GM12878 (cell line): ENCODE results near the gene CYB5A. TPM values are rescaled to one million over a fixed set of nuclear protein-coding genes. Genes with fewer than 3 reads are reported as not detected.

Experiments
- ATAC-seq: fragments of 200-7000 bp; cut with Tn5 transposase; 3 replicates; pipeline ENCODE4 v1.9.1; 2020; ENCODE audit warnings: mild to moderate bottlenecking, moderate library complexity
- BruUV-seq: library from RNA; stranded (reverse); fragments of 400-500 nt; replicated peaks from 2 replicates; lab custom pipeline; 2021; lab: Mats Ljungman, UMichigan
- CTCF ChIA-PET: fragments of 300-600 bp; sonication (Branson Sonifier 250); formaldehyde crosslinking; extraction: SDS; loops from one replicate; lab custom pipeline; 2021; ENCODE audit warnings: inconsistent platforms; lab: Yijun Ruan, JAX
- POLR2A ChIA-PET: fragments of 350-600 bp; formaldehyde crosslinking; extraction: SDS; loops from one replicate; lab custom pipeline; 2021; ENCODE audit warnings: inconsistent platforms; lab: Charles Lee
- RAD21 ChIA-PET: fragments of 300-600 bp; sonication (Branson Sonifier 250); formaldehyde crosslinking; loops from one replicate; lab custom pipeline; 2023; ENCODE audit warnings: antibody characterized with exemption; ENCODE audit not compliant: unreplicated experiment; lab: Charles Lee
- SMC1A ChIA-PET: fragments of 300-600 bp; sonication (Branson Sonifier 250); formaldehyde crosslinking; loops from one replicate; lab custom pipeline; 2023; ENCODE audit not compliant: unreplicated experiment, uncharacterized antibody; lab: Charles Lee
- DNase-seq: peaks from one replicate; pipeline ENCODE4 v3.0.0-alpha.2; 2011; ENCODE audit warnings: low read depth, low spot score
- FAIRE-seq: peaks from 3 replicates; lab custom pipeline; 2011; peaks lifted over from hg19 to GRCh38; lab: Jason Lieb, UNC
- H2AFZ ChIP-seq: 2 replicates; pipeline ENCODE4 v1.6.0; 2011; ENCODE audit warnings: low read depth, low read length, control low read depth; ENCODE audit not compliant: control insufficient read depth
- H3K27ac ChIP-seq: 2 replicates; pipeline ENCODE4 v1.5.1; 2011; ENCODE audit warnings: control low read depth; ENCODE audit not compliant: control insufficient read depth, insufficient read depth
- H3K27me3 ChIP-seq, 2 experiments: replicated peaks in 1 of 2; 2 replicates each; pipeline versions ENCODE4 v1.6.0 to v1.6.1; 2011; ENCODE audit warnings: low read length in 1 of 2; ENCODE audit not compliant: control insufficient read depth in 2 of 2, insufficient read depth in 2 of 2
- H3K36me3 ChIP-seq, 2 experiments: 2 replicates each; pipeline ENCODE4 v1.5.1; 2011; ENCODE audit warnings: low read length in 1 of 2; ENCODE audit not compliant: control insufficient read depth in 2 of 2, insufficient read depth in 2 of 2
- H3K4me1 ChIP-seq: 2 replicates; pipeline ENCODE4 v1.6.1; 2011; ENCODE audit warnings: mild to moderate bottlenecking, low read length, moderate library complexity, mixed read lengths; ENCODE audit not compliant: control insufficient read depth, insufficient read depth
- H3K4me2 ChIP-seq: 2 replicates; pipeline ENCODE4 v1.6.0; 2011; ENCODE audit warnings: control low read depth; ENCODE audit not compliant: control insufficient read depth, insufficient read depth
- H3K4me3 ChIP-seq: fragments of 200-600 bp; sonication (generic); 2 replicates; pipeline ENCODE4 v1.5.1; 2016
- H3K79me2 ChIP-seq: 2 replicates; pipeline ENCODE4 v1.6.0; 2011; ENCODE audit warnings: low read length; ENCODE audit not compliant: control insufficient read depth, insufficient read depth
- H3K9ac ChIP-seq: 2 replicates; pipeline ENCODE4 v1.8.0; 2011; ENCODE audit warnings: low read length, control low read depth, mixed read lengths; ENCODE audit not compliant: control insufficient read depth, insufficient read depth
- H3K9me3 ChIP-seq: replicated peaks from 3 replicates; pipeline ENCODE4 v1.5.1; 2011; ENCODE audit warnings: mild to moderate bottlenecking, low read length; ENCODE audit not compliant: control insufficient read depth, insufficient read depth
- H4K20me1 ChIP-seq: 2 replicates; pipeline ENCODE4 v1.6.0; 2011; ENCODE audit not compliant: control insufficient read depth, insufficient read depth
- CHD1 ChIP-seq: IDR thresholded peaks from 2 replicates; pipeline ENCODE4 v1.6.1; 2012; ENCODE audit warnings: low read depth, low read length, improper control_type of control experiment
- ELK1 ChIP-seq: IDR thresholded peaks from 2 replicates; pipeline ENCODE4 v1.6.1; 2012; ENCODE audit warnings: low read depth, low read length, improper control_type of control experiment
- ETV6 ChIP-seq, 2 experiments: fragments of 450-650 bp in 1 of 2; IDR thresholded peaks in 1 of 2; conservative IDR thresholded peaks in 1 of 2; 2 replicates each; pipeline ENCODE4 v1.6.1; 2014; ENCODE audit warnings: antibody characterized with exemption in 1 of 2, borderline replicate concordance in 1 of 2, low read depth in 1 of 2, mild to moderate bottlenecking in 1 of 2, moderate library complexity in 1 of 2
- HDAC2 ChIP-seq: fragments of 200-600 bp; sonication (generic); IDR thresholded peaks from 2 replicates; pipeline ENCODE4 v1.6.1; 2017
- TCF7 ChIP-seq: IDR thresholded peaks from 2 replicates; pipeline ENCODE4 v1.6.1; 2014; ENCODE audit warnings: antibody characterized with exemption, borderline replicate concordance
- ZNF217 ChIP-seq: fragments of 450-650 bp; IDR thresholded peaks from 2 replicates; pipeline ENCODE4 v1.6.1; 2017; ENCODE audit warnings: antibody characterized with exemption, mild to moderate bottlenecking
- ZNF24 ChIP-seq: fragments of 450-650 bp; IDR thresholded peaks from 2 replicates; pipeline ENCODE4 v1.6.1; 2017; ENCODE audit warnings: antibody characterized with exemption, mild to moderate bottlenecking
- WGBS: methylation state at CpG from one replicate; pipeline ENCODE4 v1.1.6; 2016; ENCODE audit warnings: low lambda C conversion rate; ENCODE audit not compliant: insufficient replicate concordance, insufficient coverage; ENCODE audit errors: missing lambda C conversion rate; 5-methylcytosine and 5-hydroxymethylcytosine counted together
- in situ Hi-C: fragments of 300-500 bp; cut with MboI; formaldehyde crosslinking; loops from 9 replicates; pipeline ENCODE4 v1.14.3; 2018; ENCODE audit warnings: mixed read lengths
- intact Hi-C: fragments of 100-400 bp; cut with micrococcal nuclease; formaldehyde crosslinking; loops from one replicate; pipeline ENCODE4 v1.14.2; 2022; ENCODE audit not compliant: unreplicated experiment
- polyA plus RNA-seq, 11 experiments: library from polyadenylated mRNA; depleted of rRNA in 4 of 11; unstranded in 6 of 11; stranded (reverse) in 5 of 11; fragments of >200 nt; fragmentation: Nextera tagmentation in 4 of 11; fragmentation: Illumina TruSeq in 1 of 11; extraction: Ambion mirVana in 4 of 11; extraction: Trizol in 1 of 11; gene quantifications; 1 replicate in 1 of 11; 2 replicates in 10 of 11; pipeline versions ENCODE4 v1.2.1 to v1.2.3, GENCODE V29; 2011 to 2016; ENCODE audit warnings: inconsistent platforms in 2 of 11, missing spikeins in 2 of 11, low read depth in 1 of 11
- total RNA-seq, 4 experiments: library from RNA; depleted of rRNA in 3 of 4; stranded (reverse); fragments of >200 nt in 3 of 4; fragmentation: Illumina TruSeq in 1 of 4; extraction: Trizol in 1 of 4; gene quantifications; 2 replicates each; pipeline versions ENCODE4 v1.2.1 to v1.2.3, GENCODE V29; 2013 to 2021

CYB5A gene
- total and polyA plus RNA-seq, 10 of the 15 experiments (the other 5 are each of a cell fraction or from before 2014, with no cell fraction given) = 60.2 to 129 (median 103) TPM

DNA sequence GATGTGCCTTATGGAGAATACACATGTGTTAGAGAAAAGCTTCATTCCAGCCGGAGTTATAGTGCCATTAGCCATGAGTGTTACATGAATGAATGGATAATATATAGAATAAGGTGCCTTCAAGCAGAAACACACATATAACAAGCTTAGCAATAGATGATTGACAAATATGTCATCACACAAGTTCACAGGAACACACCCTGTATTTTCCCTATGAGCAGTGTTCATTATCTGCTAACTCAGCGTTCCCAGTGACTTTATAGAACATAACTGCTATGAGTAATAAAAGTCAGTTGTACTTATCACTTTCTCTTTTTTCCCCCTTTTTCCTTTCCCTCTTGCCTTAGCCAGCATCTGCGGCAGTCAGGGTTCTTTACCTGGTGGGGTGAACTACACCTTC lies 78.3 kb downstream of the CYB5A start:
- ChIA-PET POLR2A (no interaction called here), CTCF (no interaction called here), SMC1A (no interaction called here), RAD21 (no interaction called here)
- DNase-seq = no peak
- no peaks in the 10 kb centered on the region for H3K9me3 ChIP-seq
- H3K27ac ChIP-seq = no peak overlapping the region
- TF ChIP-seq CHD1 (no peak), ZNF24 (no peak), HDAC2 (no peak), ETV6 (conservative IDR thresholded peaks at IDR 0.05 in 1 of 2, IDR thresholded peaks at IDR 0.05 in 1 of 2; ENCODE audit: borderline replicate concordance in 1 of 2, low read depth in 1 of 2) (no peak), ELK1 (no peak), TCF7 (no peak), ZNF217 (no peak)
- no peak overlapping the region for H3K9ac ChIP-seq
- no peak overlapping the region for H2AFZ ChIP-seq
- in situ Hi-C loops = no loop called here
- H3K79me2 ChIP-seq = no peaks in the 10 kb centered on the region
- H3K4me2 ChIP-seq = no peak overlapping the region
- no peak for FAIRE-seq
- H3K4me1 ChIP-seq = no peaks in the 10 kb centered on the region
- intact Hi-C loops = no loop called here
- H4K20me1 ChIP-seq = no peaks in the 10 kb centered on the region
- H3K4me3 ChIP-seq = no peak overlapping the region
- H3K36me3 ChIP-seq = no peaks in the 10 kb centered on the region
- WGBS = 28% methylated on average over 3 of the region's 3 CpGs
- no TSS peak for BruUV-seq
- 0 out of 4 replicates have a peak, but pooled peaks cover 0 to 1% of the 10 kb centered on the region in 2 experiments for H3K27me3 ChIP-seq
- no peak for ATAC-seq
